Mammary epithelial cell (primary cell): ENCODE data around the gene PSMD14.
A peak's percentile ranks its signal among the peaks of the same experiment; 100 is the strongest.

ENCODE experiments used
- CTCF ChIP-seq, 2 donors: IDR thresholded peaks in 1 of 2; conservative IDR thresholded peaks in 1 of 2; 2 replicates each; pipeline ENCODE4 v1.5.1; 2011 to 2012; ENCODE audit warnings: inconsistent platforms in 2 of 2, low read length in 2 of 2, mild to moderate bottlenecking in 2 of 2, control low read depth in 1 of 2, low read depth in 1 of 2; ENCODE audit not compliant: insufficient read depth in 1 of 2; ENCODE audit errors: extremely low read depth in 1 of 2
- EZH2 ChIP-seq: IDR thresholded peaks from 2 replicates; pipeline ENCODE4 v1.6.1; 2012; ENCODE audit warnings: low read length, inconsistent platforms, borderline replicate concordance

DNA sequence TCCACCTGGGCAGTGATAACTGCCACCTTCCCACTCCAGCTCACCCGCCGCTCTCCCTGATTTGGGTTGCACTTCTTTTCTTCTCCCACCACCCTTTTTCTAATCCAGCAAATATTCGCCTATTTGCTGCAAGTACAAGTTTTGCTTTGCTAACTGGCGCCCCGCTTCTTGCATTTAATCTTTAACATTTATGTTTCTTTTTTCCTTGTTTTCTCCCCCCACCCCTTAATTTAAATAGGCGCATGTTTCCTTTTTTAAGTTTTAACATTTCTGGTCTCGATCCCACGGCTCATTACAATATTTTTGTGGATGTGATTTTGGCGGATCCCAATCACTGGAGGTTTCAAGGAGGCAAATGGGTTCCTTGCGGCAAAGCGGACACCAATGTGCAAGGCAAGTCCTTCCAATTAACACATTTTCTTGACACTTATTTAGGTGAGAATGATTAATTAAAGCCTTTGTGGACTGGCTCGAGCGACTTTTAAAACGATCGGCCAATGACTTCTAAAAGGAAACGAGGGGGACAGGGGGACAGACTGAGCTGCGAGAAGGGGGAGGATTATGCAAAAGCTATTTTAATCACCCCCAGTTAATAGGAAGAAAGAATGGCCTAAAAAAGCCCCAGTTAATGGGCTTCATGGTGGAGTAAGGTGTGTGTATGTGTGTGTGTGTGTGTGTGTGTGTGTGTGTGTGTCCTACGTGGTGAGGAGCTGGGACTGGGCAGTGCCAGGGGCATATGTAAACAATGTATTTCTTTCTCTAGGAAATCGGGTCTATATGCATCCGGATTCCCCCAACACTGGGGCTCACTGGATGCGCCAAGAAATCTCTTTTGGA, 109.4 kb downstream of the PSMD14 start:
- TF ChIP-seq CTCF (conservative IDR thresholded peaks at IDR 0.05 in 1 of 2, IDR thresholded peaks at IDR 0.05 in 1 of 2; ENCODE audit: extremely low read depth in 1 of 2, insufficient read depth in 1 of 2, low read depth in 1 of 2, low read length in 2 of 2) (no peak), EZH2 (peak; percentile 64)
